GM23338 (cell line): Measurements from ENCODE around the gene ALDOA. TPM values are rescaled to one million over a fixed set of nuclear protein-coding genes. Genes with fewer than 3 reads are reported as not detected.

ENCODE experiments used
- ATAC-seq: fragments of 200-7000 bp; cut with Tn5 transposase; 3 replicates; pipeline ENCODE4 v1.9.1; 2020
- DNase-seq: peaks from one replicate; pipeline ENCODE4 v3.0.0-alpha.2; 2015; ENCODE audit warnings: low spot score
- H2AFZ ChIP-seq: fragments of 200-600 bp; sonication (generic); 2 replicates; pipeline ENCODE4 v1.8.0; 2016; ENCODE audit warnings: antibody characterized with exemption, mild to moderate bottlenecking, moderate library complexity
- H3F3A ChIP-seq: fragments of 200-600 bp; sonication (generic); replicated peaks from 2 replicates; pipeline ENCODE4 v1.8.0; 2017; ENCODE audit warnings: antibody characterized with exemption, mixed run types, low read depth
- H3K27ac ChIP-seq: fragments of 200-600 bp; sonication (generic); 2 replicates; pipeline ENCODE4 v1.6.1; 2016; ENCODE audit warnings: low read depth
- H3K27me3 ChIP-seq: fragments of 200-600 bp; sonication (generic); 2 replicates; pipeline ENCODE4 v1.8.0; 2016; ENCODE audit warnings: mild to moderate bottlenecking, mixed run types, moderate library complexity; ENCODE audit not compliant: insufficient read depth
- H3K36me3 ChIP-seq: fragments of 200-600 bp; sonication (generic); 2 replicates; pipeline ENCODE4 v1.8.0; 2016; ENCODE audit warnings: mild to moderate bottlenecking; ENCODE audit not compliant: insufficient read depth
- H3K4me1 ChIP-seq: fragments of 200-600 bp; sonication (generic); 2 replicates; pipeline ENCODE4 v1.8.0; 2016; ENCODE audit warnings: mild to moderate bottlenecking, moderate library complexity; ENCODE audit not compliant: insufficient read depth
- H3K4me2 ChIP-seq: fragments of 200-600 bp; sonication (generic); 2 replicates; pipeline ENCODE4 v1.7.1; 2017; ENCODE audit warnings: mixed run types
- H3K4me3 ChIP-seq: fragments of 200-600 bp; sonication (generic); 2 replicates; pipeline ENCODE4 v1.6.1; 2016; ENCODE audit warnings: mixed run types
- H3K79me2 ChIP-seq: fragments of 200-600 bp; sonication (generic); replicated peaks from 2 replicates; pipeline ENCODE4 v1.8.0; 2017; ENCODE audit warnings: mild to moderate bottlenecking; ENCODE audit not compliant: insufficient read depth
- H3K9me2 ChIP-seq: fragments of 200-600 bp; sonication (generic); 2 replicates; pipeline ENCODE4 v1.8.0; 2017; ENCODE audit not compliant: insufficient read depth
- H4K20me1 ChIP-seq: fragments of 200-600 bp; sonication (generic); replicated peaks from 2 replicates; pipeline ENCODE4 v1.8.0; 2017; ENCODE audit warnings: mild to moderate bottlenecking; ENCODE audit not compliant: insufficient read depth
- H3K27ac Mint-ChIP-seq: 2 replicates; pipeline ENCODE4 v1.8.0; 2020; ENCODE audit warnings: inconsistent platforms, mild to moderate bottlenecking, moderate library complexity, mixed read lengths
- H3K27me3 Mint-ChIP-seq: 3 replicates; pipeline ENCODE4 v1.8.0; 2022; ENCODE audit warnings: low read depth, mild to moderate bottlenecking, moderate library complexity, mixed read lengths, inconsistent platforms; ENCODE audit not compliant: insufficient read depth, poor library complexity
- H3K36me3 Mint-ChIP-seq: 3 replicates; pipeline ENCODE4 v1.8.0; 2021; ENCODE audit warnings: low read depth, mild to moderate bottlenecking, inconsistent platforms, moderate library complexity, mixed read lengths
- H3K4me1 Mint-ChIP-seq: 3 replicates; pipeline ENCODE4 v1.8.0; 2020; ENCODE audit warnings: mild to moderate bottlenecking, inconsistent platforms, mixed read lengths
- H3K4me3 Mint-ChIP-seq: 3 replicates; pipeline ENCODE4 v1.8.0; 2021; ENCODE audit warnings: moderate library complexity, mild to moderate bottlenecking, inconsistent platforms, mixed read lengths
- H3K9me3 Mint-ChIP-seq: 3 replicates; pipeline ENCODE4 v1.8.0; 2020; ENCODE audit warnings: moderate library complexity, mild to moderate bottlenecking, inconsistent platforms, mixed read lengths
- CREB1 ChIP-seq: fragments of 250-450 bp; sonication (Bioruptor Pico); IDR thresholded peaks from 2 replicates; pipeline ENCODE4 v1.5.0; 2020; ENCODE audit warnings: low read depth, mild to moderate bottlenecking, moderate library complexity
- ETS1 ChIP-seq: IDR thresholded peaks from 2 replicates; pipeline ENCODE4 v1.6.1; 2016; ENCODE audit warnings: antibody characterized with exemption
- EZH2 ChIP-seq: fragments of 200-600 bp; sonication (generic); IDR thresholded peaks from one replicate; pipeline ENCODE4 v1.8.0; 2017; ENCODE audit warnings: antibody characterized with exemption, mild to moderate bottlenecking, low read depth; ENCODE audit not compliant: unreplicated experiment
- JUNB ChIP-seq: IDR thresholded peaks from one replicate; pipeline ENCODE4 v1.6.1; 2016; ENCODE audit warnings: antibody characterized with exemption; ENCODE audit not compliant: unreplicated experiment
- POLR2AphosphoS5 ChIP-seq: IDR thresholded peaks from 2 replicates; pipeline ENCODE4 v1.6.1; 2016; ENCODE audit warnings: antibody characterized with exemption, low read depth
- STAT1 ChIP-seq: IDR thresholded peaks from one replicate; pipeline ENCODE4 v1.6.1; 2016; ENCODE audit warnings: antibody characterized with exemption; ENCODE audit not compliant: unreplicated experiment
- polyA plus RNA-seq: library from polyadenylated mRNA; unstranded; fragments of >200 nt; fragmentation: Nextera tagmentation; extraction: Ambion mirVana; gene quantifications from 2 replicates; pipeline ENCODE4 v1.2.1, GENCODE V29; 2016
- total RNA-seq: library from RNA; depleted of rRNA; stranded (reverse); fragments of >200 nt; shearing (Covaris generic); gene quantifications from 2 replicates; pipeline ENCODE4 v1.2.3, GENCODE V29; 2014
- TF ChIP-seq, protein P1 (sequence below), 2 experiments: fragments of 200-600 bp in 1 of 2; sonication (generic) in 1 of 2; conservative IDR thresholded peaks; 2 replicates each; pipeline versions ENCODE4 v1.5.1 to v1.6.1; 2016 to 2017; ENCODE audit warnings: antibody characterized with exemption in 2 of 2, low read depth in 2 of 2, mild to moderate bottlenecking in 2 of 2, moderate library complexity in 1 of 2
- TF ChIP-seq, protein P2 (sequence below): fragments of 250-450 bp; sonication (Bioruptor Pico); IDR thresholded peaks from 2 replicates; pipeline ENCODE4 v1.5.0; 2020; ENCODE audit warnings: mild to moderate bottlenecking, moderate library complexity

The ALDOA gene
- total and polyA plus RNA-seq, 2 experiments from 2014 or later, result 1,054 to 1,306 TPM

- TF ChIP-seq POLR2AphosphoS5 (no peak), EZH2 (no peak), JUNB (no peak), STAT1 (no peak), ETS1 (no peak), CREB1 (CRISPR knock-in tag) (no peak)
- TF ChIP-seq, protein P1, sequence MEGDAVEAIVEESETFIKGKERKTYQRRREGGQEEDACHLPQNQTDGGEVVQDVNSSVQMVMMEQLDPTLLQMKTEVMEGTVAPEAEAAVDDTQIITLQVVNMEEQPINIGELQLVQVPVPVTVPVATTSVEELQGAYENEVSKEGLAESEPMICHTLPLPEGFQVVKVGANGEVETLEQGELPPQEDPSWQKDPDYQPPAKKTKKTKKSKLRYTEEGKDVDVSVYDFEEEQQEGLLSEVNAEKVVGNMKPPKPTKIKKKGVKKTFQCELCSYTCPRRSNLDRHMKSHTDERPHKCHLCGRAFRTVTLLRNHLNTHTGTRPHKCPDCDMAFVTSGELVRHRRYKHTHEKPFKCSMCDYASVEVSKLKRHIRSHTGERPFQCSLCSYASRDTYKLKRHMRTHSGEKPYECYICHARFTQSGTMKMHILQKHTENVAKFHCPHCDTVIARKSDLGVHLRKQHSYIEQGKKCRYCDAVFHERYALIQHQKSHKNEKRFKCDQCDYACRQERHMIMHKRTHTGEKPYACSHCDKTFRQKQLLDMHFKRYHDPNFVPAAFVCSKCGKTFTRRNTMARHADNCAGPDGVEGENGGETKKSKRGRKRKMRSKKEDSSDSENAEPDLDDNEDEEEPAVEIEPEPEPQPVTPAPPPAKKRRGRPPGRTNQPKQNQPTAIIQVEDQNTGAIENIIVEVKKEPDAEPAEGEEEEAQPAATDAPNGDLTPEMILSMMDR (conservative IDR thresholded peaks at IDR 0.05; ENCODE audit: low read depth in 2 of 2), result no peak
- TF ChIP-seq, protein P2, sequence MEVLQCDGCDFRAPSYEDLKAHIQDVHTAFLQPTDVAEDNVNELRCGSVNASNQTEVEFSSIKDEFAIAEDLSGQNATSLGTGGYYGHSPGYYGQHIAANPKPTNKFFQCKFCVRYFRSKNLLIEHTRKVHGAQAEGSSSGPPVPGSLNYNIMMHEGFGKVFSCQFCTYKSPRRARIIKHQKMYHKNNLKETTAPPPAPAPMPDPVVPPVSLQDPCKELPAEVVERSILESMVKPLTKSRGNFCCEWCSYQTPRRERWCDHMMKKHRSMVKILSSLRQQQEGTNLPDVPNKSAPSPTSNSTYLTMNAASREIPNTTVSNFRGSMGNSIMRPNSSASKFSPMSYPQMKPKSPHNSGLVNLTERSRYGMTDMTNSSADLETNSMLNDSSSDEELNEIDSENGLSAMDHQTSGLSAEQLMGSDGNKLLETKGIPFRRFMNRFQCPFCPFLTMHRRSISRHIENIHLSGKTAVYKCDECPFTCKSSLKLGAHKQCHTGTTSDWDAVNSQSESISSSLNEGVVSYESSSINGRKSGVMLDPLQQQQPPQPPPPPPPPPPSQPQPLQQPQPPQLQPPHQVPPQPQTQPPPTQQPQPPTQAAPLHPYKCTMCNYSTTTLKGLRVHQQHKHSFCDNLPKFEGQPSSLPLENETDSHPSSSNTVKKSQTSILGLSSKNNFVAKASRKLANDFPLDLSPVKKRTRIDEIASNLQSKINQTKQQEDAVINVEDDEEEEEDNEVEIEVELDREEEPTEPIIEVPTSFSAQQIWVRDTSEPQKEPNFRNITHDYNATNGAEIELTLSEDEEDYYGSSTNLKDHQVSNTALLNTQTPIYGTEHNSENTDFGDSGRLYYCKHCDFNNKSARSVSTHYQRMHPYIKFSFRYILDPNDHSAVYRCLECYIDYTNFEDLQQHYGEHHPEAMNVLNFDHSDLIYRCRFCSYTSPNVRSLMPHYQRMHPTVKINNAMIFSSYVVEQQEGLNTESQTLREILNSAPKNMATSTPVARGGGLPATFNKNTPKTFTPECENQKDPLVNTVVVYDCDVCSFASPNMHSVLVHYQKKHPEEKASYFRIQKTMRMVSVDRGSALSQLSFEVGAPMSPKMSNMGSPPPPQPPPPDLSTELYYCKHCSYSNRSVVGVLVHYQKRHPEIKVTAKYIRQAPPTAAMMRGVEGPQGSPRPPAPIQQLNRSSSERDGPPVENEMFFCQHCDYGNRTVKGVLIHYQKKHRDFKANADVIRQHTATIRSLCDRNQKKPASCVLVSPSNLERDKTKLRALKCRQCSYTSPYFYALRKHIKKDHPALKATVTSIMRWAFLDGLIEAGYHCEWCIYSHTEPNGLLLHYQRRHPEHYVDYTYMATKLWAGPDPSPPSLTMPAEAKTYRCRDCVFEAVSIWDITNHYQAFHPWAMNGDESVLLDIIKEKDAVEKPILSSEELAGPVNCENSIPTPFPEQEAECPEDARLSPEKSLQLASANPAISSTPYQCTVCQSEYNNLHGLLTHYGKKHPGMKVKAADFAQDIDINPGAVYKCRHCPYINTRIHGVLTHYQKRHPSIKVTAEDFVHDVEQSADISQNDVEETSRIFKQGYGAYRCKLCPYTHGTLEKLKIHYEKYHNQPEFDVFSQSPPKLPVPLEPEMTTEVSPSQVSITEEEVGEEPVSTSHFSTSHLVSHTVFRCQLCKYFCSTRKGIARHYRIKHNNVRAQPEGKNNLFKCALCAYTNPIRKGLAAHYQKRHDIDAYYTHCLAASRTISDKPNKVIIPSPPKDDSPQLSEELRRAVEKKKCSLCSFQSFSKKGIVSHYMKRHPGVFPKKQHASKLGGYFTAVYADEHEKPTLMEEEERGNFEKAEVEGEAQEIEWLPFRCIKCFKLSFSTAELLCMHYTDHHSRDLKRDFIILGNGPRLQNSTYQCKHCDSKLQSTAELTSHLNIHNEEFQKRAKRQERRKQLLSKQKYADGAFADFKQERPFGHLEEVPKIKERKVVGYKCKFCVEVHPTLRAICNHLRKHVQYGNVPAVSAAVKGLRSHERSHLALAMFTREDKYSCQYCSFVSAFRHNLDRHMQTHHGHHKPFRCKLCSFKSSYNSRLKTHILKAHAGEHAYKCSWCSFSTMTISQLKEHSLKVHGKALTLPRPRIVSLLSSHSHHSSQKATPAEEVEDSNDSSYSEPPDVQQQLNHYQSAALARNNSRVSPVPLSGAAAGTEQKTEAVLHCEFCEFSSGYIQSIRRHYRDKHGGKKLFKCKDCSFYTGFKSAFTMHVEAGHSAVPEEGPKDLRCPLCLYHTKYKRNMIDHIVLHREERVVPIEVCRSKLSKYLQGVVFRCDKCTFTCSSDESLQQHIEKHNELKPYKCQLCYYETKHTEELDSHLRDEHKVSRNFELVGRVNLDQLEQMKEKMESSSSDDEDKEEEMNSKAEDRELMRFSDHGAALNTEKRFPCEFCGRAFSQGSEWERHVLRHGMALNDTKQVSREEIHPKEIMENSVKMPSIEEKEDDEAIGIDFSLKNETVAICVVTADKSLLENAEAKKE, result no peak
- Mint-ChIP-seq H3K27ac (no peak overlapping the region; the same call in 1 of the 2 replicates), H3K27me3 (peaks cover 23% of the 10 kb centered on the region), H3K9me3 (no peaks in the 10 kb centered on the region), H3K4me3 (peak overlapping the region; percentile 96), H3K36me3 (peaks cover 62% of the 10 kb centered on the region), H3K4me1 (peaks cover 18% of the 10 kb centered on the region)
- Histone ChIP-seq H3K4me1 (peaks cover 11% of the 10 kb centered on the region), H3K27ac (peak overlapping the region; percentile 55; the same call in 1 of the 2 replicates), H3K9me2 (no peaks in the 10 kb centered on the region), H4K20me1 (peaks cover 42% of the 10 kb centered on the region), H3F3A (peaks cover 68% of the 10 kb centered on the region), H3K27me3 (no peaks in the 10 kb centered on the region), H3K79me2 (peaks cover 36% of the 10 kb centered on the region), H3K36me3 (peaks cover 33% of the 10 kb centered on the region), H3K4me2 (peak overlapping the region; percentile 99; the same call in 1 of the 2 replicates), H3K4me3 (peak overlapping the region; percentile 97; the same call in 1 of the 2 replicates), H2AFZ (no peak overlapping the region)
- no peak for DNase-seq
- ATAC-seq, result no peak
Measured at GRCh38 chr16:30067584-30067916, 2.0 kb downstream of the ALDOA start.
